ENCODE results near the gene SORD.

The SORD gene

GRCh38 chr15:45112143-45112590, 89.2 kb downstream of the SORD start:
- H3K4me3 Mint-ChIP-seq: peak overlapping the region; percentile 48

GRCh38 chr15:45112591-45113379, 89.8 kb downstream of the SORD start:
- Mint-ChIP-seq H3K4me3 (peak overlapping the region; percentile 48), H3K36me3 (no peaks in the 10 kb centered on the region), H3K9me3 (no peaks in the 10 kb centered on the region), H3K4me1 (peaks cover 47% of the 10 kb centered on the region), H3K27ac (no peak overlapping the region), H3K27me3 (peaks cover 89% of the 10 kb centered on the region)
- ATAC-seq: no peak

More at GRCh38 chr15:45112143-45112590, 89.2 kb downstream of the SORD start:
- Mint-ChIP-seq H3K36me3 (no peaks in the 10 kb centered on the region), H3K9me3 (no peaks in the 10 kb centered on the region), H3K4me1 (peaks cover 41% of the 10 kb centered on the region), H3K27ac (no peak overlapping the region), H3K27me3 (peaks cover 87% of the 10 kb centered on the region)
- ATAC-seq: no peak

GRCh38 chr15:45113380-45113990, 90.5 kb downstream of the SORD start:
- Mint-ChIP-seq H3K27me3 (peaks cover 91% of the 10 kb centered on the region), H3K4me3 (no peak overlapping the region), H3K4me1 (peaks cover 54% of the 10 kb centered on the region), H3K36me3 (no peaks in the 10 kb centered on the region), H3K27ac (no peak overlapping the region), H3K9me3 (no peaks in the 10 kb centered on the region)
- no peak for ATAC-seq

GRCh38 chr15:45114076-45114750, 91.2 kb downstream of the SORD start, which contains the start of the genes DUOX2 and DUOXA2:
DUOX2 (minus strand) TSS chr15:45114172; CDS start chr15:45113411, 761 bp downstream.
DUOXA2 (plus strand) TSS chr15:45114326; CDS start chr15:45114606, 280 bp downstream.
- Mint-ChIP-seq H3K4me3 (peak within 1 kb of the TSS; percentile 72), H3K27ac (no peak within 1 kb of the TSS), H3K36me3 (no peaks in the 10 kb centered on the region), H3K27me3 (peaks cover 88% of the 10 kb centered on the region), H3K9me3 (no peaks in the 10 kb centered on the region), H3K4me1 (peaks cover 54% of the 10 kb centered on the region)
- ATAC-seq: no peak

GRCh38 chr15:45114751-45115085, 91.7 kb downstream of the SORD start:
- H3K36me3 Mint-ChIP-seq: no peaks in the 10 kb centered on the region
- peak overlapping the region; percentile 72 for H3K4me3 Mint-ChIP-seq
- H3K27me3 Mint-ChIP-seq: peaks cover 88% of the 10 kb centered on the region
- no peak overlapping the region for H3K27ac Mint-ChIP-seq
- peaks cover 54% of the 10 kb centered on the region for H3K4me1 Mint-ChIP-seq
- no peak for ATAC-seq
- H3K9me3 Mint-ChIP-seq: no peaks in the 10 kb centered on the region

GRCh38 chr15:45115312-45115820, 92.4 kb downstream of the SORD start:
- Mint-ChIP-seq H3K9me3 (no peaks in the 10 kb centered on the region), H3K4me1 (peaks cover 54% of the 10 kb centered on the region), H3K4me3 (no peak overlapping the region), H3K27me3 (peaks cover 88% of the 10 kb centered on the region), H3K36me3 (no peaks in the 10 kb centered on the region), H3K27ac (no peak overlapping the region)
- no peak for ATAC-seq

- peaks cover 54% of the 10 kb centered on the region for H3K4me1 Mint-ChIP-seq
- no peak overlapping the region for H3K27ac Mint-ChIP-seq
- H3K36me3 Mint-ChIP-seq: no peaks in the 10 kb centered on the region
- peaks cover 90% of the 10 kb centered on the region for H3K27me3 Mint-ChIP-seq
- H3K9me3 Mint-ChIP-seq: no peaks in the 10 kb centered on the region
- peak overlapping the region; percentile 45 for H3K4me3 Mint-ChIP-seq
- ATAC-seq: no peak
These were observed 93.0 kb downstream of the SORD start for GRCh38 chr15:45116006-45116481.

- no peak overlapping the region for H3K27ac Mint-ChIP-seq
- H3K27me3 Mint-ChIP-seq: peaks cover 96% of the 10 kb centered on the region
- no peak for ATAC-seq
- H3K4me3 Mint-ChIP-seq: peak overlapping the region; percentile 68
- no peaks in the 10 kb centered on the region for H3K36me3 Mint-ChIP-seq
- peaks cover 54% of the 10 kb centered on the region for H3K4me1 Mint-ChIP-seq
- no peaks in the 10 kb centered on the region for H3K9me3 Mint-ChIP-seq
These were observed 93.7 kb downstream of the SORD start for GRCh38 chr15:45116482-45117307.

GRCh38 chr15:45117308-45118130, 94.5 kb downstream of the SORD start:
- Mint-ChIP-seq H3K27me3 (peaks cover 91% of the 10 kb centered on the region), H3K9me3 (no peaks in the 10 kb centered on the region), H3K4me1 (peaks cover 47% of the 10 kb centered on the region), H3K36me3 (no peaks in the 10 kb centered on the region), H3K27ac (no peak overlapping the region), H3K4me3 (peak overlapping the region; percentile 68)
- peak; percentile 1 for ATAC-seq

GRCh38 chr15:45118131-45118588, 95.2 kb downstream of the SORD start:
- peak; percentile 93 for ATAC-seq
- Mint-ChIP-seq H3K4me1 (peaks cover 40% of the 10 kb centered on the region), H3K4me3 (peak overlapping the region; percentile 68), H3K27me3 (peaks cover 85% of the 10 kb centered on the region), H3K36me3 (no peaks in the 10 kb centered on the region), H3K27ac (no peak overlapping the region), H3K9me3 (no peaks in the 10 kb centered on the region)

- no peak for ATAC-seq
- no peaks in the 10 kb centered on the region for H3K9me3 Mint-ChIP-seq
These were observed 96.0 kb downstream of the SORD start for GRCh38 chr15:45118996-45119395.

GRCh38 chr15:45120081-45120972, 97.3 kb downstream of the SORD start:
- Mint-ChIP-seq H3K4me3 (no peak overlapping the region), H3K9me3 (no peaks in the 10 kb centered on the region), H3K4me1 (peaks cover 23% of the 10 kb centered on the region), H3K36me3 (no peaks in the 10 kb centered on the region), H3K27ac (no peak overlapping the region), H3K27me3 (peaks cover 70% of the 10 kb centered on the region)
- ATAC-seq: no peak

More at GRCh38 chr15:45118996-45119395, 96.0 kb downstream of the SORD start:
- Mint-ChIP-seq H3K36me3 (no peaks in the 10 kb centered on the region), H3K27ac (no peak overlapping the region), H3K27me3 (peaks cover 76% of the 10 kb centered on the region), H3K4me1 (peaks cover 32% of the 10 kb centered on the region), H3K4me3 (no peak overlapping the region)

- H3K4me3 Mint-ChIP-seq: no peak overlapping the region
- H3K36me3 Mint-ChIP-seq: no peaks in the 10 kb centered on the region
- peaks cover 23% of the 10 kb centered on the region for H3K4me1 Mint-ChIP-seq
- H3K9me3 Mint-ChIP-seq: no peaks in the 10 kb centered on the region
- ATAC-seq: no peak
- peaks cover 70% of the 10 kb centered on the region for H3K27me3 Mint-ChIP-seq
- no peak overlapping the region for H3K27ac Mint-ChIP-seq
These were observed 98.0 kb downstream of the SORD start for GRCh38 chr15:45121020-45121419.
